ENCODE measurements around the gene PBXIP1.

DNA sequence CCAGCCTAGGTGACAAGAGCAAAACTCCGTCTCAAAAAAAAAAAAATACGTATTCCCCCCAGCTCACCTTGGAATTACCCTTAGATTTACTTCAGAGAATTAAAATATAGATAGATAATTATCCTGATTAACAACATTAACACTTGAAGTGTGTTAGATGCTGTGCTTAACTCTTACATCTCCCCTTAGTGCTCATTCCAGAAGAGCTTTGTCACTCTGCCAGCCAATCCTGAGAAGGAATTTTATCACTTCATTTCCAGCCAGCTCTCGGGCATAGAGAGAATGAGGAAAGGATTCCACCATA lies 16.3 kb upstream of the PBXIP1 start:
- no peak for TF ChIP-seq POLR2A (IDR thresholded peaks at IDR 0.05)
- TF ChIP-seq, protein P1, sequence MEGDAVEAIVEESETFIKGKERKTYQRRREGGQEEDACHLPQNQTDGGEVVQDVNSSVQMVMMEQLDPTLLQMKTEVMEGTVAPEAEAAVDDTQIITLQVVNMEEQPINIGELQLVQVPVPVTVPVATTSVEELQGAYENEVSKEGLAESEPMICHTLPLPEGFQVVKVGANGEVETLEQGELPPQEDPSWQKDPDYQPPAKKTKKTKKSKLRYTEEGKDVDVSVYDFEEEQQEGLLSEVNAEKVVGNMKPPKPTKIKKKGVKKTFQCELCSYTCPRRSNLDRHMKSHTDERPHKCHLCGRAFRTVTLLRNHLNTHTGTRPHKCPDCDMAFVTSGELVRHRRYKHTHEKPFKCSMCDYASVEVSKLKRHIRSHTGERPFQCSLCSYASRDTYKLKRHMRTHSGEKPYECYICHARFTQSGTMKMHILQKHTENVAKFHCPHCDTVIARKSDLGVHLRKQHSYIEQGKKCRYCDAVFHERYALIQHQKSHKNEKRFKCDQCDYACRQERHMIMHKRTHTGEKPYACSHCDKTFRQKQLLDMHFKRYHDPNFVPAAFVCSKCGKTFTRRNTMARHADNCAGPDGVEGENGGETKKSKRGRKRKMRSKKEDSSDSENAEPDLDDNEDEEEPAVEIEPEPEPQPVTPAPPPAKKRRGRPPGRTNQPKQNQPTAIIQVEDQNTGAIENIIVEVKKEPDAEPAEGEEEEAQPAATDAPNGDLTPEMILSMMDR (IDR thresholded peaks at IDR 0.05), result no peak
